ENCODE data around the gene PHF12. TPM values are rescaled to one million over a fixed set of nuclear protein-coding genes. Genes with fewer than 3 reads are reported as not detected.
"Not testable (repeated sequence)": the region's sequence is repeated elsewhere in the genome, so short reads cannot be mapped to it uniquely, and the experiment has no call there.

Gene PHF12
- total RNA-seq, 1 donor from 2014 or later, result 39.8 TPM

GRCh38 chr17:28938552-28938951, 12.8 kb downstream of the PHF12 start:
- DNase-seq (ENCODE audit: extremely low read depth, low read depth, low spot score), result no peak

GRCh38 chr17:28937044-28937729, 14.1 kb downstream of the PHF12 start:
- DNase-seq (ENCODE audit: extremely low read depth, low read depth, low spot score), result no peak

- no peak for DNase-seq (ENCODE audit: extremely low read depth, low read depth, low spot score)
Measured at GRCh38 chr17:28935744-28936460, 15.4 kb downstream of the PHF12 start.

GRCh38 chr17:28934508-28934907, 16.8 kb downstream of the PHF12 start:
- DNase-seq (ENCODE audit: extremely low read depth, low read depth, low spot score), result not testable (repeated sequence)

- no peak for DNase-seq (ENCODE audit: extremely low read depth, low read depth, low spot score)
Measured at GRCh38 chr17:28929787-28930186, 21.5 kb downstream of the PHF12 start.

GRCh38 chr17:28928061-28928460, 23.3 kb downstream of the PHF12 start:
- no peak for DNase-seq (ENCODE audit: extremely low read depth, low read depth, low spot score)

- no peak for DNase-seq (ENCODE audit: extremely low read depth, low read depth, low spot score)
Measured at GRCh38 chr17:28926786-28927185, 24.5 kb downstream of the PHF12 start.

GRCh38 chr17:28926366-28926765, 25.0 kb downstream of the PHF12 start:
- no peak for DNase-seq (ENCODE audit: extremely low read depth, low read depth, low spot score)

GRCh38 chr17:28925912-28926365, 25.4 kb downstream of the PHF12 start:
- DNase-seq (ENCODE audit: extremely low read depth, low read depth, low spot score), result peak; percentile 84

- no peak for DNase-seq (ENCODE audit: extremely low read depth, low read depth, low spot score)
Measured at GRCh38 chr17:28920201-28920600, 31.1 kb downstream of the PHF12 start.

GRCh38 chr17:28918295-28918694, 33.0 kb downstream of the PHF12 start:
- no peak for DNase-seq (ENCODE audit: extremely low read depth, low read depth, low spot score)

- no peak for DNase-seq (ENCODE audit: extremely low read depth, low read depth, low spot score)
Measured at GRCh38 chr17:28917465-28917864, 33.9 kb downstream of the PHF12 start.

GRCh38 chr17:28917029-28917428, 34.3 kb downstream of the PHF12 start:
- DNase-seq (ENCODE audit: extremely low read depth, low read depth, low spot score), result no peak

GRCh38 chr17:28916302-28916934, 34.9 kb downstream of the PHF12 start:
- no peak for DNase-seq (ENCODE audit: extremely low read depth, low read depth, low spot score)

- DNase-seq (ENCODE audit: extremely low read depth, low read depth, low spot score), result no peak
Measured at GRCh38 chr17:28912938-28913333, 38.4 kb downstream of the PHF12 start.

GRCh38 chr17:28912281-28912937, 38.9 kb downstream of the PHF12 start:
- no peak for DNase-seq (ENCODE audit: extremely low read depth, low read depth, low spot score)

GRCh38 chr17:28911411-28912045, 39.8 kb downstream of the PHF12 start:
- DNase-seq (ENCODE audit: extremely low read depth, low read depth, low spot score), result no peak

- no peak for DNase-seq (ENCODE audit: extremely low read depth, low read depth, low spot score)
Measured at GRCh38 chr17:28910534-28910933, 40.8 kb downstream of the PHF12 start.

- DNase-seq (ENCODE audit: extremely low read depth, low read depth, low spot score), result no peak
Measured at GRCh38 chr17:28908640-28909167, 42.6 kb downstream of the PHF12 start.

- no peak for DNase-seq (ENCODE audit: extremely low read depth, low read depth, low spot score)
Measured at GRCh38 chr17:28907709-28908475, 43.4 kb downstream of the PHF12 start.
